Muscle layer of colon (tissue), 2 donors: ENCODE measurements around the gene ZNF460.
A peak's percentile ranks its signal among the peaks of the same experiment; 100 is the strongest.

Experiments
- H3K27ac ChIP-seq: one replicate; pipeline ENCODE4 v1.7.0; 2013; ENCODE audit warnings: low read depth, mild to moderate bottlenecking, low read length, moderate library complexity
- H3K27me3 ChIP-seq, 2 donors: one replicate each; pipeline ENCODE4 v1.7.0; 2013; ENCODE audit warnings: low read length in 2 of 2, mild to moderate bottlenecking in 2 of 2; ENCODE audit not compliant: insufficient read depth in 2 of 2, control insufficient read depth in 1 of 2
- H3K36me3 ChIP-seq: one replicate; pipeline ENCODE4 v1.7.0; 2013; ENCODE audit warnings: mild to moderate bottlenecking, low read length; ENCODE audit not compliant: insufficient read depth
- H3K4me1 ChIP-seq: one replicate; pipeline ENCODE4 v1.7.0; 2013; ENCODE audit warnings: mild to moderate bottlenecking, low read length; ENCODE audit not compliant: insufficient read depth
- H3K4me3 ChIP-seq, 2 donors: one replicate each; pipeline ENCODE4 v1.7.0; 2013; ENCODE audit warnings: low read length in 2 of 2, low read depth in 1 of 2, mild to moderate bottlenecking in 1 of 2, moderate library complexity in 1 of 2
- H3K9ac ChIP-seq: one replicate; pipeline ENCODE4 v1.7.0; 2013; ENCODE audit warnings: low read length
- H3K9me3 ChIP-seq: one replicate; pipeline ENCODE4 v1.7.0; 2013; ENCODE audit warnings: mild to moderate bottlenecking, low read length
- donor health status: abdominal sarcoma.
- donor health status: Adenocarcinoma of cecum.

The ZNF460 gene

DNA sequence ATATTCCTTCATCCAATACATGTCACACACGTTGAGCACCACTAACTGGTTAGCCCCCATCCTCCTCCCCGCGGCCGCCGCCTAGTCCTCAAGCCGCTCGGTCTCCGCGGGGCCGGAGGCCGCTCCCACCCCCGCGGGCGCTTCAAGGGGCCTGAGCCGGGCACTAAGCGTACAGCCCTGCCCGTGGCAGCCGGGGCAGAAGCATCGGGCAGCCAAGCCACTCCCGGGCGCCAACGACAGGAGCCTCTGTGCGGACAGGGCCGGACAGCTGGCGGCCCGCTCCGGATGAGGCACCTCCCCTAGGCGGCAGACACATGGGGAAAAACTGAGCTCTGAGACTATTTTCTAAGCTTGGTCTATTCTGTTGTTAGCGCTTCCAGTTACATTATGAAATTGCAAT, 37.2 kb downstream of the ZNF460 start:
- no peak overlapping the region for H3K27ac ChIP-seq
- peaks cover 12% of the 10 kb centered on the region for H3K4me1 ChIP-seq
- no peaks in the 10 kb centered on the region for H3K36me3 ChIP-seq
- no peak overlapping the region for H3K4me3 ChIP-seq
- no peak overlapping the region for H3K9ac ChIP-seq
- no peaks in the 10 kb centered on the region for H3K27me3 ChIP-seq
- H3K9me3 ChIP-seq: no peaks in the 10 kb centered on the region

DNA sequence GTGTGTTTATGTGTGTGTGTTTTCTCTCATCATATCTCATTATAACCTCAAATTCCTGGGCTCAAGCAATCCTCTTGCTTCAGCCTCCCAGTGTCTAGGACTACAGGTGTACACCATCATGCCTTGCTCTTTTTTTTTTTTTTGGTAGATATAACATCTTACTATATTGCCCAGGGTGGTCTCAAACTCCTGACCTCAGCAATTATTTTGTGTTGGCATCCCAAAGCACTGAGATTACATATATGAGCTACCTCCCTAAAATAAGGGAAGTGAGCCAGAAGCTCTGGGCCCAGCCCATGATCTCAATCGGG, 39.5 kb downstream of the ZNF460 start:
- Histone ChIP-seq H3K4me1 (peaks cover 12% of the 10 kb centered on the region), H3K9me3 (no peaks in the 10 kb centered on the region), H3K36me3 (peaks cover 14% of the 10 kb centered on the region), H3K4me3 (peak overlapping the region; percentile 76 to 80), H3K9ac (peak overlapping the region; percentile 29), H3K27ac (peak overlapping the region; percentile 85), H3K27me3 (no peaks in the 10 kb centered on the region)

DNA sequence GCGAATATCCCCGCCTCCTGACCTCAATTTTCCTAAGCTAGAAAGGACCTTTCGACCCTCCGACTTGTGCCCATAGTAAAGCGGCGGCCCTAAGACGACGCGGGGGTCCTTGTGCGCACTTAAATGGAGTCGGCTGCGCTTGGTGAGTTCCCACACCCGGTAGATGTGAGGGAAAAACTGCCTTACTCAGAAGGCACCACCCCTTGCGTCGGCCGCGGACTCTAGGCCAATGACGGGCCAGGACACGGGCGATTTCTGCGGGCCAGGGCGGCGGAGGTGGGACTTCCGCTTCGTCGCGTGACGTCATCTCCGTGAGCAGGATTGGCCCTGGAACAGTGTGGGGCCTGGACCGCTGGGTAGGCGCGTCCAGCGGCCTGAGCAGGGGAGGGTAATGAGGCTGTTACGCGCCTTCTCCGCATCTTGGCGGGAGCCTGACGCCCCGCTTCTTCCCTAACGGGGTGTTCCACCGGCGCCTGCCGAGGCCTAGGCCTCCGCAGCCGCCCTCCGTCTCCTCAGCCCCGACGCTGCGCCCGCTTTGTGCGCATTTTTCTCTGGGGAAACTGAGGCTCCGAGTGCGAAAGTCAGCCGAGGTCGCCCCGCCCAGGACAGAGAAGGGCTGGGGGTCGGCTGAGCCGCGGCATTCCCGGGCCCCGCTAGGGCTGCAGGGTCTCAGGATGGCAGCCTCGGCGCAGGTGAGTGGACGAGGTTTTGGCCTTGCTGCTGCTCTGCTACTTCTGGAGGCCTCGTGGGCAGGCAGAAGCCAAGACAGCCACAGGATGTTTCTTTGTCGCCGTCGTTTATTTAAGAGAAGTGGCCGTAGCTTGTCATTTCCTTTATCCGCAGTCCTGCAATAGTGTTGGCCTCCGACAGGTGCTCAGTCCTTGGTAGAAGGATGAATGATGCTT, 40.1 kb downstream of the ZNF460 start, which contains the start of gene ZNF543:
Gene ZNF543, plus strand, starts transcription at position 293 of the 905 bp plus-strand sequence. Its CDS starts 382 bp downstream, at position 675.
- Histone ChIP-seq H3K4me3 (peak within 1 kb of the TSS; percentile 76 to 80), H3K27ac (peak within 1 kb of the TSS; percentile 85), H3K36me3 (peaks cover 20% of the 10 kb centered on the region), H3K4me1 (peaks cover 12% of the 10 kb centered on the region), H3K9ac (peak within 1 kb of the TSS; percentile 82), H3K27me3 (no peaks in the 10 kb centered on the region), H3K9me3 (no peaks in the 10 kb centered on the region)

DNA sequence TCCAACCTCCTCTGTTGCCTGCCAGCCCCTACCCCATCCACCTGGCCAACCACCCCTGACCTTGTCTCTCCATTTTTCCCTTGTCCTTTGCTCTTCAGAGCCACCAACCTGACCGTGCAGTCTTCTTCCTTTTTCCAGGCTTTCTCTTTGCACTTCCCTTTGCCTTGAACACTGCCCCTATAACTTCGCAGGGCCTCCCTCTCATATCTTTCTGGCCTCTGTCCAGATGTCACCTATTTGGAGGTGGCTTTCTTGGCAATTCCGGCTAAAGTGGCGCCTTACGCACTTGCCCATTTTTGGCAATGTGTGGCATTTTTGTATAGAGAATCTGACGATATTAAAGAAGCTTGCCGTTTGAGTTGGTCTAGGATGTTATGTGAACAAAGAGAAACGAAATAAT, 40.8 kb downstream of the ZNF460 start:
- H3K27ac ChIP-seq: no peak overlapping the region
- H3K9ac ChIP-seq: peak overlapping the region; percentile 82
- peaks cover 12% of the 10 kb centered on the region for H3K4me1 ChIP-seq
- no peaks in the 10 kb centered on the region for H3K9me3 ChIP-seq
- H3K4me3 ChIP-seq: peak overlapping the region; percentile 76 to 80
- H3K27me3 ChIP-seq: no peaks in the 10 kb centered on the region
- H3K36me3 ChIP-seq: peaks cover 27% of the 10 kb centered on the region

DNA sequence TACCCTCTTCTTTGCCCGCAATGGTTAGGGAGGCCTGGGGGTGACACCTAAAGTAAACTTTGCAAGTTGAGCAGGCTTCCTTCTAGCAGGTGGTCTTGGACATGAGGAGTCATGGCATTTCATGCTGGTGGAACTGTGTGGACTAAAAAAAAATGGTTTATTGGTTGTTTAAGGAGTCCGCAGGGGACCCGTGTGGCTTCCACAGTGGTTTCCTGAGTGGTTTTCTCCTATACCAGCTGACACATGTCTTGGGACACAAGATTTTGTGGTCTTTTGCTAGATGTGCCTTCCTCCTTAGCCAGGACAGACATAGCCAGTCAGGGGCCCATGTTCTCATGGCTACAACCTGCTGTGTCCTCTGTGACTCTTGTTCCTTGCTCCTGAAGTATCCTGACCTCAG, 41.5 kb downstream of the ZNF460 start:
- peaks cover 12% of the 10 kb centered on the region for H3K4me1 ChIP-seq
- H3K9me3 ChIP-seq: no peaks in the 10 kb centered on the region
- peak overlapping the region; percentile 76 to 80 for H3K4me3 ChIP-seq
- H3K36me3 ChIP-seq: peaks cover 33% of the 10 kb centered on the region
- no peak overlapping the region for H3K9ac ChIP-seq
- H3K27ac ChIP-seq: no peak overlapping the region
- no peaks in the 10 kb centered on the region for H3K27me3 ChIP-seq

DNA sequence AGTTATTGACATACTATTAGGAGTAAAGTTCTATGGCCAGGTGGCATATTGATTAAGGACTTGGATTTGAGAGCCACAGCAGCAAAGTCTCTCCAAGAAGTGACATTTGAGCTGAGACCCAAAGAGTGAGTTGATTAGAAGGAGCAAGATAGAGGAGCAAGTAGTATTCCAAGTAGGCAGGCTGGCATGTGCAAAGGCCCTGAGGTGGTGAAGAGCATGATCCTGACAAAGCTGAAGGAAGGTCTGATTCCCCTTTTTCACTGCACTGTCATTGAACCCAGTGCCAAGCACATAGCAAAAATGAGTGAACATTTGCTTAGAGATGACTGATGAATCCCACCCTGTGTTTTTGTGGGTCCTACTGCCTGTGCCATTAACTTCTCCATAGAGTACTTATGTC, 44.7 kb downstream of the ZNF460 start:
- Histone ChIP-seq H3K4me1 (peaks cover 12% of the 10 kb centered on the region), H3K9ac (no peak overlapping the region), H3K36me3 (peaks cover 58% of the 10 kb centered on the region), H3K9me3 (peaks cover 18% of the 10 kb centered on the region), H3K27me3 (no peaks in the 10 kb centered on the region), H3K4me3 (no peak overlapping the region), H3K27ac (no peak overlapping the region)

DNA sequence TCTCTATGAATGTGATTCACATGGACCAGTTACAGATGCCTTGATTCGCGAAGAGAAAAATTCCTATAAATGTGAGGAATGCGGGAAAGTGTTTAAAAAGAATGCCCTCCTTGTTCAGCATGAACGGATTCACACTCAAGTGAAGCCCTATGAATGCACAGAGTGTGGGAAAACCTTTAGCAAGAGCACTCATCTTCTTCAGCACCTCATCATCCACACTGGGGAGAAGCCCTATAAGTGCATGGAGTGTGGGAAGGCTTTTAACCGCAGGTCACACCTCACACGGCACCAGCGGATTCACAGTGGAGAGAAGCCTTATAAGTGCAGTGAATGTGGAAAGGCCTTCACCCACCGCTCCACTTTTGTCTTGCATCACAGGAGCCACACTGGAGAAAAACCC, 47.7 kb downstream of the ZNF460 start:
- H3K4me1 ChIP-seq: no peaks in the 10 kb centered on the region
- peaks cover 58% of the 10 kb centered on the region for H3K36me3 ChIP-seq
- no peak overlapping the region for H3K9ac ChIP-seq
- peak overlapping the region in 1 of 2 donors; percentile 8 for H3K4me3 ChIP-seq
- no peaks in the 10 kb centered on the region for H3K27me3 ChIP-seq
- peaks cover 18% of the 10 kb centered on the region for H3K9me3 ChIP-seq
- no peak overlapping the region for H3K27ac ChIP-seq

DNA sequence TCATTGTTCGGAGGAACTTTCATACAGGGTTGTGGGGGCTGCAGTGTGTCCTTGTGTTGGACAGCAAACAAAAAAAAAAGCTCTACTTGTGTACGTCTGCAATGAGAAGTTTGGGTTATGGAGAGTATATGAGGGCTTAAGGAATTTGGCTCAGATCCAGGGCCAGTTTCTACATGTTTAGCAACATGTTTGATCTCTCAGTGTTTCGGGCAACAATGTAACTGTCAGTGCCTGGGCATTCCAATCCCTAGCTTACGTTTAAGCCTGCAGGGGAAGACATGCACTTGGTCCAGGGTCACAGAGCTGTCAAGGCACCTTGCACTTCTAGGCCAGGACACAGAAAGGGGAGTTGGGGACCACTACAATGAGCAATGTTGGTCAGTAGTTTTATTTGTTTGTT, 53.9 kb downstream of the ZNF460 start:
- Histone ChIP-seq H3K36me3 (peaks cover under 1% of the 10 kb centered on the region), H3K4me3 (no peak overlapping the region), H3K4me1 (no peaks in the 10 kb centered on the region), H3K27me3 (no peaks in the 10 kb centered on the region), H3K27ac (no peak overlapping the region), H3K9me3 (peaks cover 2% of the 10 kb centered on the region), H3K9ac (no peak overlapping the region)

DNA sequence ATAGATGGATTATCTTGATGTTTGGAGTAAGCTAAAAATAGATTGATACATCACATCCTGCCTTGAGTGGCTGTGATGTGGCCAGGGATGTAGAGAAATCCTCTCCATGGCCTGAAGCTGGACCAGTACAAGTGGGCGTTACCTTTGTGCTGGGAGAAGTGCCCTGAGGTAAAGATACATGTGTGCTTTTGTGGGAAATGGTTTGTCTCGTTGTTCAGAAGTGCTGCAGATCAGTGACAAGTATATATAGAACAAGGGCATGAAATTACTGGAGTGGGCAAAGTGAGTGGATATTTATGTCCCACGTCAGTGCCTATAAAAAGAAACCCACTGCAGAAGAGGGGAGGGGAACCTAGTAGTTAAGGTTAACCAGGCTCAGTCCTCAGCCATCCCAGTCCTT, 58.6 kb downstream of the ZNF460 start:
- Histone ChIP-seq H3K4me1 (no peaks in the 10 kb centered on the region), H3K4me3 (no peak overlapping the region), H3K27me3 (no peaks in the 10 kb centered on the region), H3K27ac (no peak overlapping the region), H3K36me3 (no peaks in the 10 kb centered on the region), H3K9me3 (no peaks in the 10 kb centered on the region), H3K9ac (no peak overlapping the region)

DNA sequence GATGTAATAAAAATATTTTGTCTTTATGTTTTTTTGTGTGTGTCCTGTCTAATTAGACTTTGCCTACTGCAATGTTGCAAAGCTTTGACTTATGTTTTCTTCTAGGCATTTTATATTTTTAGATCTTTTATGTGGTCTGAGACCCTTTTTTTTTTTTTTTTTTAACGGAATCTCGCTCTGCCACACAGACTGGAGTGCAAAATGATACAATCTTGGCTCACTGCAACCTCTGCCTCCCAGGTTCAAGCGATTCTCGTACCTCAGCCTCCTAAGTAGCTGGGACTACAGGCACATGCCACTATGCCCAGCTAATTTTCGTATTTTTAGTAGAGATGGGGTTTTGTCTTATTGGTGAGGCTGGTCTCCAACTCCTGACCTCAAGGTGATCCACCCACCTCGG, 62.3 kb downstream of the ZNF460 start:
- no peak overlapping the region for H3K9ac ChIP-seq
- no peaks in the 10 kb centered on the region for H3K27me3 ChIP-seq
- no peaks in the 10 kb centered on the region for H3K36me3 ChIP-seq
- H3K27ac ChIP-seq: no peak overlapping the region
- no peaks in the 10 kb centered on the region for H3K4me1 ChIP-seq
- H3K4me3 ChIP-seq: no peak overlapping the region
- no peaks in the 10 kb centered on the region for H3K9me3 ChIP-seq
